ENCODE results near the gene RYR3.

RYR3 gene

GRCh38 chr15:33424025-33424424, 113.3 kb downstream of the RYR3 start:
- no peak for DNase-seq
- Histone ChIP-seq H3K4me1 (ENCODE audit: low read length) (no peaks in the 10 kb centered on the region), H3K9me3 (replicated peaks; ENCODE audit: insufficient read depth, low read length) (no peaks in the 10 kb centered on the region), H3K9me2 (replicated peaks; ENCODE audit: insufficient read depth, low read length) (no peaks in the 10 kb centered on the region), H3K9ac (ENCODE audit: low read length) (no peak overlapping the region), H3K79me2 (ENCODE audit: low read length) (no peaks in the 10 kb centered on the region), H3K36me3 (replicated peaks; ENCODE audit: insufficient read depth, low read length) (no peaks in the 10 kb centered on the region), H4K20me1 (ENCODE audit: insufficient read depth, low read length) (no peaks in the 10 kb centered on the region), H2AFZ (ENCODE audit: low read length) (no peak overlapping the region), H3F3A (ENCODE audit: insufficient read depth, low read length) (no peaks in the 10 kb centered on the region), H3K4me2 (ENCODE audit: low read depth, low read length) (no peak overlapping the region), H3K27ac (ENCODE audit: low read length) (no peak overlapping the region), H3K27me3 (replicated peaks; ENCODE audit: insufficient read depth, low read length) (no peaks in the 10 kb centered on the region), H3K4me3 (ENCODE audit: low read length) (no peak overlapping the region)
- no peak for TF ChIP-seq CTCF (IDR thresholded peaks at IDR 0.05; ENCODE audit: low read length)
- TF ChIP-seq EZH2phosphoT487 (IDR thresholded peaks at IDR 0.05; ENCODE audit: low read length): no peak
- no peak for TF ChIP-seq EZH2 (optimal IDR thresholded peaks at IDR 0.05; ENCODE audit: low read depth, low read length)

GRCh38 chr15:33425142-33425541, 114.4 kb downstream of the RYR3 start:
- Histone ChIP-seq H3K4me1 (ENCODE audit: low read length) (no peaks in the 10 kb centered on the region), H3F3A (ENCODE audit: insufficient read depth, low read length) (no peaks in the 10 kb centered on the region), H3K4me3 (ENCODE audit: low read length) (no peak overlapping the region), H3K79me2 (ENCODE audit: low read length) (no peaks in the 10 kb centered on the region), H3K4me2 (ENCODE audit: low read depth, low read length) (no peak overlapping the region), H2AFZ (ENCODE audit: low read length) (no peak overlapping the region), H3K27me3 (replicated peaks; ENCODE audit: insufficient read depth, low read length) (no peaks in the 10 kb centered on the region), H3K36me3 (replicated peaks; ENCODE audit: insufficient read depth, low read length) (no peaks in the 10 kb centered on the region), H3K9me2 (replicated peaks; ENCODE audit: insufficient read depth, low read length) (no peaks in the 10 kb centered on the region), H3K27ac (ENCODE audit: low read length) (no peak overlapping the region), H3K9me3 (replicated peaks; ENCODE audit: insufficient read depth, low read length) (no peaks in the 10 kb centered on the region), H4K20me1 (ENCODE audit: insufficient read depth, low read length) (no peaks in the 10 kb centered on the region), H3K9ac (ENCODE audit: low read length) (no peak overlapping the region)
- DNase-seq: no peak
- TF ChIP-seq CTCF (IDR thresholded peaks at IDR 0.05; ENCODE audit: low read length) (no peak), EZH2 (optimal IDR thresholded peaks at IDR 0.05; ENCODE audit: low read depth, low read length) (no peak)

- Histone ChIP-seq H3K27me3 (replicated peaks; ENCODE audit: insufficient read depth, low read length) (no peaks in the 10 kb centered on the region), H3K4me2 (ENCODE audit: low read depth, low read length) (no peak overlapping the region), H3K79me2 (ENCODE audit: low read length) (no peaks in the 10 kb centered on the region), H3K9me2 (replicated peaks; ENCODE audit: insufficient read depth, low read length) (no peaks in the 10 kb centered on the region), H4K20me1 (ENCODE audit: insufficient read depth, low read length) (no peaks in the 10 kb centered on the region), H3F3A (ENCODE audit: insufficient read depth, low read length) (no peaks in the 10 kb centered on the region), H2AFZ (ENCODE audit: low read length) (no peak overlapping the region), H3K36me3 (replicated peaks; ENCODE audit: insufficient read depth, low read length) (no peaks in the 10 kb centered on the region), H3K9me3 (replicated peaks; ENCODE audit: insufficient read depth, low read length) (no peaks in the 10 kb centered on the region), H3K4me1 (ENCODE audit: low read length) (no peaks in the 10 kb centered on the region), H3K9ac (ENCODE audit: low read length) (no peak overlapping the region), H3K4me3 (ENCODE audit: low read length) (no peak overlapping the region), H3K27ac (ENCODE audit: low read length) (no peak overlapping the region)
- no peak for DNase-seq
- TF ChIP-seq EZH2 (optimal IDR thresholded peaks at IDR 0.05; ENCODE audit: low read depth, low read length): no peak
- TF ChIP-seq CTCF (IDR thresholded peaks at IDR 0.05; ENCODE audit: low read length): no peak
- no peak for TF ChIP-seq EZH2phosphoT487 (IDR thresholded peaks at IDR 0.05; ENCODE audit: low read length)
These were observed 119.8 kb downstream of the RYR3 start for GRCh38 chr15:33430577-33430976.
